ENCODE results near the gene PRKAG1.

GRCh38 chr12:49044660-49045059, 26.1 kb upstream of the PRKAG1 start:
- TF ChIP-seq POLR2A (IDR thresholded peaks at IDR 0.05; ENCODE audit: low read depth, low read length) (no peak), POLR2AphosphoS5 (IDR thresholded peaks at IDR 0.05; ENCODE audit: low read depth, low read length) (no peak), TAF1 (IDR thresholded peaks at IDR 0.05; ENCODE audit: borderline replicate concordance, low read depth, low read length) (no peak)

All from GM12892 (cell line).